NOMO-1 (cell line): ENCODE data around the gene STAM.
A peak's percentile ranks its signal among the peaks of the same experiment; 100 is the strongest.

Experiments
- DNase-seq, 2 experiments: peaks; one replicate each; lab custom pipeline; 2025; ENCODE audit not compliant: unreplicated experiment in 2 of 2; lab: John Stamatoyannopoulos, UW

STAM gene

GRCh38 chr10:17645621-17646345 lies 1.8 kb downstream of the STAM start:
- DNase-seq: peak; percentile 6 to 40

DNA sequence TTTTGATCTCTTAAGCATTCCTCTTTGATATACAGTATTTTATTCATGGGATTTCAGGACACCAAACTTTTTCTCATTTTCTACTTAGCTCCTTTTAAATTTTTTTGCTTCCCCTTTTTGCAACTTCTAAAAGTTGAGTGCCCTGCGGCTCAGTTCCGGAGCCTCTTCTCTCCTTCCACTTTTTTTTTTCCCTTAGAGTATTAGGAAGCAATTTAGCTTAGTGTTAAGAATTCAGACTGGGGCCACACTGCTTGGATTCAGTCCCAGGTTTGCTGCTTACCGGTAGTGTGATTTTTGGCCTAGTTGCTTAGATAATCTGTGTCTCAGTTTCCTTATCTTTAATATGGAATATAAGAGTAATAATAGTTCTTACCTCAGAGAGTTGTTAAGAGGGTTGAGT lies 3.4 kb downstream of the STAM start:
- peak; percentile 64 to 71 for DNase-seq

- no peak for DNase-seq
Observed at GRCh38 chr10:17648243-17649035, 4.5 kb downstream of the STAM start.

DNA sequence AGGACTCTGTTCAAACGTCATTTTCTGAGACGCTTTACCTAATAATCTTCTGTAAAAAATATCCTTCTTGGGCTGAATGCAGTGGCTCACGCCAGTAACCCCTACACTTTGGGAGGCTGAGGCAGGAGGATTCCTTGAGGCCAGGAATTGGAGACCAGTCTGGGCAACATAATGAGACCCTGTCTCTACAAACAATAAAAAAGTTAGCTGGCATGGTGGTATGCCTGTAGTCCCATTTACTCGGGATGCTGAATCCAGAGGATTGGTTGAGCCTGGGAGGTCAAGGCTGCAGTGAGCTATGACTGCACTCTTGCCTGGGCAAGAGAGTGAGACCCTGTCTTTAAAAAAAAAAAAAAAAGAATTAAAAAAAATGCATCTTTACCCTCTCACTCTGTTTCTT lies 5.1 kb downstream of the STAM start:
- no peak for DNase-seq

DNA sequence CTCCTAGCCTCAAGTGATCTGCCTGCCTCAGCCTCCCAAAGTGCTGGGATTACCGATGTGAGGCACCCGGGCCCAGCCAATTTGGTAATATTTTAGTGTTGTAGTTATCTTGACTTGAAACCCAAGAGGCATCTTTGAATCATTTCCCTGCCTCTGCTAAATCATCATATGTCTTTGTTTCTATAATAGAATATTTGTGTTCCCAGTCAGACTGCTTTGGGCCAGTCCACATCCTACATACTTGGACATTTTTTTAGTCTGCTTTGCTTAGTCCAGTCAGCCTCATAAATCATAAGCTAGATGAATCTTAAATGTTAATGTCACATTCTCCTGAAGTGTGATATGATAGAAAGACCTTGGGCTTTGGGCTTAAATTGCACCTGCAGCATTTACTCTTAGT lies 5.9 kb downstream of the STAM start:
- no peak for DNase-seq

GRCh38 chr10:17650416-17650815 lies 6.5 kb downstream of the STAM start:
- DNase-seq: no peak

DNA sequence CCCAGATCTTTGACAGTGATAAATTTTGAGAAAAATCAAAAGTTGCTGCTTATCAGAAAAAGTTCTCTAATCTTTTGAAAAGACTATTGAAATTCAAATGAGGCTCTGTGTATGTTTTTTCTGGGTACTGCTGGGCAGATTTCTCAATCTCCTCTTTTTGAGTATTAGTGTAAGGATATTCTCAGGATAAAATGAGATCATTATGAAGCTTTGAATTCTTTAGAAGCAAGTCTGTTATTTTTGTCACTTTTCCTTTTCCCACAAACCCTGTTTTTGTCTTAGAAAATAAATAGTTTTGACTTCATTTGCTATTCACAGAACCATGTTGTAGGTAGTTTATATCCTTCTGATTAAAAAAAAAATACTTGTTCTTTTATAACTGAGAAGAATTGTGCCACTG lies 7.9 kb downstream of the STAM start:
- DNase-seq: no peak

DNA sequence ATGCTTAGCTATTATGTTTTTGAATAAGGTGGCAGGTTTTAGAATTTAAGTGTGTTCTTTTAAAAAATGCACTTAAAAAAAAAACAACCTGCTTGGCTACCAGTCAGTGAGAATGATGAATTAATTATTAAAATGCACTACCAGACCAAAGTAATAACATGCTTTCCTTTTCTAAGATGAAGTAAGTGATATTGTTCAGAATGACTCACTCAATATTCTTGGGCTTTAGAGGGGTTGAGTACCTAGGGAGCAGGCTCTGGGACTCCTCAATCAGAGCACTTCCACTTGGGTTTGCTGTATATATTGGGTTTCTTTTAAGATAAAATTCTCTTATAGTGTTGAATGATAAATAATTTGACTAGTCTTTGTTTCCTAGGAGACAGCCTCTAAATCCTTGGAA lies 8.6 kb downstream of the STAM start:
- DNase-seq: no peak

GRCh38 chr10:17655009-17655408 lies 11.1 kb downstream of the STAM start:
- DNase-seq: no peak

DNA sequence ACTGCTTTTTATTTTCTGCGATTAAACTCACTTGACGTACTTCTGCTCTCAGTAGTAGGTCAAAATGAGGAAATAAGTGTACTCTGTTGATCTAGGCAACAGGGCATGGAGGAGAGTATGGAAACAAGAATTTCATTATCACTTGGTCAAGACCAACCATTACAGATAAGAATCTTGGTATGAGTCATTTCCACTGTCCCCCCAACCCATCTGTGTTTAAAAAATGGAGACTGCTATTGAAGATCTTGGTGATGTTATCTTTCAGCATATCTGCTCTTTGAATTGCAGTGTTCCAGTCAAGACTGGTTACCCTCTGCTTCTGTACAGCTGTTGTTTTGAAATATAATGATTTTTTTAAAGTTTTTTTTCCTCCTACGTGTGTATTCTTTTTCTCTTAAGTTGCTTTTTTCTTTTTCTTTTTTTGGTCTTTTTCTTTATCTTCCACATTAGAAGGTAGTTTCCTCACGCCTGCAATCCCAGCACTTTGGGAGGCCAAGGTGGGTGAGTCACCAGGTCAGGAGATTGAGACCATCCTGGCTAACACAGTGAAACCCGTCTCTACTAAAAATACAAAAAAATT lies 11.7 kb downstream of the STAM start:
- peak in 1 of 2 experiments; percentile 6 for DNase-seq

- no peak for DNase-seq
Observed at GRCh38 chr10:17657103-17657500, 13.2 kb downstream of the STAM start.

DNA sequence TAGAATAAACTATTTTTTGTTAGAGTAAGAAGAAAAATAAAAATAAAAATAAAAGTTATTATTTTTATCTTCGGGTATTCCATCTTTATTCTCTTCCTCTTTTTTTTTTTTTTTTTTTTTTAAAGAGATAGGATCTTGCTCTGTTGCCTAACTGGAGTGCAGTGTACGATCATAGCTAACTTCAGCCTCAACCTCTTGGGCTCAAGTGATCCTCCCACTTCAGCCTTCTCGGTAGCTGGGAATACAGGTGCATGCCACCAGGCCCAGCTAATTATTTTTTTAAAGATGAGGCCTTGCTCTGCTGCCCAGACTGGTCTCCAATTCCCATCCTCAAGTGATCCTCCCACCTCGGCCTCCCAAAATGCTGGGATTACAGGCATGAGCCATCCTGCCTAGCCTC lies 15.4 kb downstream of the STAM start:
- DNase-seq: no peak

DNA sequence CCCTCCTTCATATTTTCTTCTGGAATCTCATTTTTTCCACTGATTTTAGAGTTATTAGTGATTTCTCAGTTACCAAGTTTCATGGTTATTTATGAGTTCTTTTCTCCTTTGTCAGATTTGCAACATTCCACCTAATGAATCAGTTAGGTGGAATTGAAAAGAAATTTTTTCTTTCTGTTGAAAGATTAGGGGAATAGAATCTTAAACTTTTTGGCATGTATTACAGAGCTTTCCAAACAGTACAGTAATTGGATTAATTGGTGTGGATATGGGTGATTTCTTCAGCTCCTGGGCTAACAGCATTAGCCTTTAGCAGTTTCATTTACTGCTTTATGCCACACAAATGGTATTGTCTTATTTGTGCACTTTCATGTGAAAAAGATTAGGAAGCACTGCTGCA lies 17.0 kb downstream of the STAM start:
- DNase-seq: no peak

DNA sequence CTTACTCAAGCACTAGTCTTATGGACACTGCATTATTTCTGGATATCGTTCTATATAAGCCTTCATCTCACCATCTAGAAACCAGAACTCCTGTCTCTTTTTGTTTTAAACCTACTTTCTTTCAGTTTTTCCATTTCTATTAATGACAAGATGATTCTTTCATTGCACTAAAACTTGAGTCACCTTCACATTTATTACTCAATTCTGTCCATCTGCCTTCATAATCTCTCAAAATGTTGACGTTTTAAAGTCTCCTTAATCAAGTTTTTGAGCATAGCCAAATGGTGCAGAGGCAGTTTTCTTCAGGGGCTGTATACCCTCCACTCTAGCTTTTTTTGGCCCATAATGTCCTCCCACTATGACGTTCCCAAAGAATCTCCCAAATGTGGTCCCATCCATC lies 17.6 kb downstream of the STAM start:
- no peak for DNase-seq

- no peak for DNase-seq
Observed at GRCh38 chr10:17662193-17663138, 18.5 kb downstream of the STAM start.

- no peak for DNase-seq
Observed at GRCh38 chr10:17663450-17663849, 19.5 kb downstream of the STAM start.

- DNase-seq: no peak
Observed at GRCh38 chr10:17665747-17666146, 21.8 kb downstream of the STAM start.

GRCh38 chr10:17668435-17669184 lies 24.7 kb downstream of the STAM start:
- DNase-seq: no peak

DNA sequence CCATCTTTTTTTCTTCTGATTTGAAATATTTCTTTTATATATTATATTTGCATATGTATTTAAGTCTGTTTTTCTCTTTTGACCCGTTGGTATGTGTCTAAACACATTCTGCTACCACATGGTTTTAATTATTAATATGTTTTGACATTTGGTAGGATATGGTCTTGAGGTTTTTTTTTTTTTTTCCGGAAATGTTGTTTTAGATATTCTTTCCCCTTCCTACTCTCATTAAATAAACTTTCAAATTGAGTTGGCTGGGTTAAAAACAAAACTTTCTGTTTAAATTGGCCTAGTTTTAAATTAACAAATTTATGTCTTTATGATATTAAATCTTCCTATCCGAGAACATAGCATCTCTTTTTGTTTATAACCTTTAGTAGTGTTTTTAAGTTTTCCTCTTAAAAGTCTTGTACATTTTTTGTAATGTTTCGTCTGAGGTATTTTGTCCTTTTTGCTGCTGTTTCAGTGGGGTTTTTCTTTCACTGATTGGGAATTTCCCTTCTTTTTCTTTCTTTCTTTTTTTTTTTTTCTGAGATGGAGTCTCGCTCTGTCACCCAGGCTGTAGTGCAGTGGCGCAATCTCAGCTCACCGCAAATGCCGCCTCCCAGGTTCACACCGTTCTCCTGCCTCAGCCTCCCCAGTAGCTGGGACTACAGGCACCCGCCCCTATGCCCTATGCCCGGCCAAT lies 25.4 kb downstream of the STAM start:
- DNase-seq: no peak

DNA sequence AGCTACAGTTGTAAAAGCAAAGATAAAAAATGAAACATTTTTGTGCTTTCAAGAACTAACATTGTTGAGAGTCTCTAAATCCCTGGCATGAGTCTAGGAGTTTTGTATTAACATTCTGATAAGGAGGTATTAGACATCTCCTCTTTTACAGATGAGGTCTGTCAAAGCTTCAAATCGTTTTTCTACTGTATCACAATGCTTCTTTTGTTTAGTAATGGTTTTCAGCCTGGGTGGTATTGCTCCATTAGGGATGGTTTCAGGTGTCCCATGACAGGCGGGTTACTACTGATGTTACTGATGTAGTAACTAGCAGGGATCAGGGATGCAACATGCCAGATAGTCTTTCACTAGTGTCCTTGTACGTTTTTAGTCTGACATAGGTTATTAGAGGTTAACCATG lies 27.4 kb downstream of the STAM start:
- no peak for DNase-seq
